ENCODE results near the gene PDLIM1. TPM values are rescaled to one million over a fixed set of nuclear protein-coding genes. Genes with fewer than 3 reads are reported as not detected.

PDLIM1 gene
- total and polyA plus RNA-seq, 10 of the 15 experiments (the other 5 are each of a cell fraction or from before 2014, with no cell fraction given), result 95.7 to 714 (median 309) TPM

DNA sequence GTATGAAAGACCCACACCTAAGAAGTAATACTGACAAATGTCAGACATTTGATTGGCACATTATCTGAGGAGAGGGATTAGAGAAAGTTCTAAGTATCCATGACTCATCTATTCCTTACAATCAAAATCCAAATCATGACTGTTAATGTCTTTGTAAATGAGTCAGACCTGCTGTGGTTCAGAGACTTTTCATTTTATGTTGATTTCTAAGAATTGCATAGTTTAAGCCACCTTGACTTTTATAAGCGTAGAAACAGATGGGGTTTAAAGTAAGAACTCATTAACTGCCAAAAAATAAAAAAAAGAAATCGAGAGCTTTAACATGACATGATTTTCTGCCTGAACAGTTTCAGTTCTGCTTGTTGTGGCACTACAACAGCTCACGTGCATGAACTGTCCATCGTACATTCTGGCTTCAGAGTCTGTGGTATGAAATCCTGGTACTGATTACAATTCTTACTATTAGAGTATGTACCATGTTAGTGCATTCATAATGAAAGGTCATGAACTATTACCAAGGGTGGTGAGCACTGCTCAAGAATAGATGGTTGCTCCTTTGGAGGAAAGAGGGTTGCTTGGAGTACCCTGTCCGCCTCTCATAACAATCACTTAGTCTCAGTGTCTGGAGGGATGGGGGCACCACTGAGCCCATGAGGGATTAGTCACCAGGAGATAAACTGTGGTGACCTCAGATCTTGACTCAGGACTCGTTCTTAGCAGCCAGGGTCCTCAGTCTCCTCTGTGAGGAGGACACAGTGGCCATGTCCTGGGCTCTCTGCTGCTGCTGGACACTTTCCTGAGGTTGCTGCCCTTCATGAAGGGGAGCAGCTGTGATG, 54.5 kb downstream of the PDLIM1 start (continued):
- no peak for TF ChIP-seq MYC (IDR thresholded peaks at IDR 0.05; ENCODE audit: insufficient read depth, insufficient read length, insufficient replicate concordance, low read length, severe bottlenecking)
- TF ChIP-seq, protein P1, sequence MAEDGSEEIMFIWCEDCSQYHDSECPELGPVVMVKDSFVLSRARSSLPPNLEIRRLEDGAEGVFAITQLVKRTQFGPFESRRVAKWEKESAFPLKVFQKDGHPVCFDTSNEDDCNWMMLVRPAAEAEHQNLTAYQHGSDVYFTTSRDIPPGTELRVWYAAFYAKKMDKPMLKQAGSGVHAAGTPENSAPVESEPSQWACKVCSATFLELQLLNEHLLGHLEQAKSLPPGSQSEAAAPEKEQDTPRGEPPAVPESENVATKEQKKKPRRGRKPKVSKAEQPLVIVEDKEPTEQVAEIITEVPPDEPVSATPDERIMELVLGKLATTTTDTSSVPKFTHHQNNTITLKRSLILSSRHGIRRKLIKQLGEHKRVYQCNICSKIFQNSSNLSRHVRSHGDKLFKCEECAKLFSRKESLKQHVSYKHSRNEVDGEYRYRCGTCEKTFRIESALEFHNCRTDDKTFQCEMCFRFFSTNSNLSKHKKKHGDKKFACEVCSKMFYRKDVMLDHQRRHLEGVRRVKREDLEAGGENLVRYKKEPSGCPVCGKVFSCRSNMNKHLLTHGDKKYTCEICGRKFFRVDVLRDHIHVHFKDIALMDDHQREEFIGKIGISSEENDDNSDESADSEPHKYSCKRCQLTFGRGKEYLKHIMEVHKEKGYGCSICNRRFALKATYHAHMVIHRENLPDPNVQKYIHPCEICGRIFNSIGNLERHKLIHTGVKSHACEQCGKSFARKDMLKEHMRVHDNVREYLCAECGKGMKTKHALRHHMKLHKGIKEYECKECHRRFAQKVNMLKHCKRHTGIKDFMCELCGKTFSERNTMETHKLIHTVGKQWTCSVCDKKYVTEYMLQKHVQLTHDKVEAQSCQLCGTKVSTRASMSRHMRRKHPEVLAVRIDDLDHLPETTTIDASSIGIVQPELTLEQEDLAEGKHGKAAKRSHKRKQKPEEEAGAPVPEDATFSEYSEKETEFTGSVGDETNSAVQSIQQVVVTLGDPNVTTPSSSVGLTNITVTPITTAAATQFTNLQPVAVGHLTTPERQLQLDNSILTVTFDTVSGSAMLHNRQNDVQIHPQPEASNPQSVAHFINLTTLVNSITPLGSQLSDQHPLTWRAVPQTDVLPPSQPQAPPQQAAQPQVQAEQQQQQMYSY (CRISPR knock-in tag; IDR thresholded peaks at IDR 0.05), result no peak
- TF ChIP-seq, protein P2, sequence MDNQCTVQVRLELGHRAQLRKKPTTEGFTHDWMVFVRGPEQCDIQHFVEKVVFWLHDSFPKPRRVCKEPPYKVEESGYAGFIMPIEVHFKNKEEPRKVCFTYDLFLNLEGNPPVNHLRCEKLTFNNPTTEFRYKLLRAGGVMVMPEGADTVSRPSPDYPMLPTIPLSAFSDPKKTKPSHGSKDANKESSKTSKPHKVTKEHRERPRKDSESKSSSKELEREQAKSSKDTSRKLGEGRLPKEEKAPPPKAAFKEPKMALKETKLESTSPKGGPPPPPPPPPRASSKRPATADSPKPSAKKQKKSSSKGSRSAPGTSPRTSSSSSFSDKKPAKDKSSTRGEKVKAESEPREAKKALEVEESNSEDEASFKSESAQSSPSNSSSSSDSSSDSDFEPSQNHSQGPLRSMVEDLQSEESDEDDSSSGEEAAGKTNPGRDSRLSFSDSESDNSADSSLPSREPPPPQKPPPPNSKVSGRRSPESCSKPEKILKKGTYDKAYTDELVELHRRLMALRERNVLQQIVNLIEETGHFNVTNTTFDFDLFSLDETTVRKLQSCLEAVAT (IDR thresholded peaks at IDR 0.05), result no peak
- peak; percentile 94 for TF ChIP-seq STAT3 (IDR thresholded peaks at IDR 0.05; ENCODE audit: low read depth, low read length)
- TF ChIP-seq, protein P3, sequence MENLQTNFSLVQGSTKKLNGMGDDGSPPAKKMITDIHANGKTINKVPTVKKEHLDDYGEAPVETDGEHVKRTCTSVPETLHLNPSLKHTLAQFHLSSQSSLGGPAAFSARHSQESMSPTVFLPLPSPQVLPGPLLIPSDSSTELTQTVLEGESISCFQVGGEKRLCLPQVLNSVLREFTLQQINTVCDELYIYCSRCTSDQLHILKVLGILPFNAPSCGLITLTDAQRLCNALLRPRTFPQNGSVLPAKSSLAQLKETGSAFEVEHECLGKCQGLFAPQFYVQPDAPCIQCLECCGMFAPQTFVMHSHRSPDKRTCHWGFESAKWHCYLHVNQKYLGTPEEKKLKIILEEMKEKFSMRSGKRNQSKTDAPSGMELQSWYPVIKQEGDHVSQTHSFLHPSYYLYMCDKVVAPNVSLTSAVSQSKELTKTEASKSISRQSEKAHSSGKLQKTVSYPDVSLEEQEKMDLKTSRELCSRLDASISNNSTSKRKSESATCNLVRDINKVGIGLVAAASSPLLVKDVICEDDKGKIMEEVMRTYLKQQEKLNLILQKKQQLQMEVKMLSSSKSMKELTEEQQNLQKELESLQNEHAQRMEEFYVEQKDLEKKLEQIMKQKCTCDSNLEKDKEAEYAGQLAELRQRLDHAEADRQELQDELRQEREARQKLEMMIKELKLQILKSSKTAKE (IDR thresholded peaks at IDR 0.05; ENCODE audit: low read depth, poor library complexity, severe bottlenecking), result peak; percentile 97
- TF ChIP-seq SMAD5 (IDR thresholded peaks at IDR 0.05; ENCODE audit: low read depth), result no peak
- no peak for TF ChIP-seq RFX5 (IDR thresholded peaks at IDR 0.05; ENCODE audit: low read depth, low read length)
- 0 out of 2 replicates have a peak, but pooled peaks have one; percentile 61 for TF ChIP-seq GABPA (IDR thresholded peaks at IDR 0.05; ENCODE audit: low read depth)
- TF ChIP-seq SIN3A (IDR thresholded peaks at IDR 0.05; ENCODE audit: low read depth, low read length), result no peak
- peak; percentile 98 for TF ChIP-seq IRF4 (IDR thresholded peaks at IDR 0.05; ENCODE audit: low read depth, low read length)
- TF ChIP-seq BACH1 (IDR thresholded peaks at IDR 0.05; ENCODE audit: borderline replicate concordance), result peak; percentile 82; the same call in 1 of the 2 replicates
- TF ChIP-seq RCOR1 (conservative IDR thresholded peaks at IDR 0.05; ENCODE audit: low read depth, low read length), result no peak
- TF ChIP-seq NFIC (IDR thresholded peaks at IDR 0.05; ENCODE audit: low read depth, low read length), result peak; percentile 97
- TF ChIP-seq, protein P4, sequence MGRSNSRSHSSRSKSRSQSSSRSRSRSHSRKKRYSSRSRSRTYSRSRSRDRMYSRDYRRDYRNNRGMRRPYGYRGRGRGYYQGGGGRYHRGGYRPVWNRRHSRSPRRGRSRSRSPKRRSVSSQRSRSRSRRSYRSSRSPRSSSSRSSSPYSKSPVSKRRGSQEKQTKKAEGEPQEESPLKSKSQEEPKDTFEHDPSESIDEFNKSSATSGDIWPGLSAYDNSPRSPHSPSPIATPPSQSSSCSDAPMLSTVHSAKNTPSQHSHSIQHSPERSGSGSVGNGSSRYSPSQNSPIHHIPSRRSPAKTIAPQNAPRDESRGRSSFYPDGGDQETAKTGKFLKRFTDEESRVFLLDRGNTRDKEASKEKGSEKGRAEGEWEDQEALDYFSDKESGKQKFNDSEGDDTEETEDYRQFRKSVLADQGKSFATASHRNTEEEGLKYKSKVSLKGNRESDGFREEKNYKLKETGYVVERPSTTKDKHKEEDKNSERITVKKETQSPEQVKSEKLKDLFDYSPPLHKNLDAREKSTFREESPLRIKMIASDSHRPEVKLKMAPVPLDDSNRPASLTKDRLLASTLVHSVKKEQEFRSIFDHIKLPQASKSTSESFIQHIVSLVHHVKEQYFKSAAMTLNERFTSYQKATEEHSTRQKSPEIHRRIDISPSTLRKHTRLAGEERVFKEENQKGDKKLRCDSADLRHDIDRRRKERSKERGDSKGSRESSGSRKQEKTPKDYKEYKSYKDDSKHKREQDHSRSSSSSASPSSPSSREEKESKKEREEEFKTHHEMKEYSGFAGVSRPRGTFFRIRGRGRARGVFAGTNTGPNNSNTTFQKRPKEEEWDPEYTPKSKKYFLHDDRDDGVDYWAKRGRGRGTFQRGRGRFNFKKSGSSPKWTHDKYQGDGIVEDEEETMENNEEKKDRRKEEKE (IDR thresholded peaks at IDR 0.05), result no peak
- TF ChIP-seq SUZ12 (IDR thresholded peaks at IDR 0.05; ENCODE audit: unreplicated experiment), result no peak
- TF ChIP-seq NR2C2 (IDR thresholded peaks at IDR 0.05; ENCODE audit: borderline replicate concordance, control insufficient read depth, insufficient read length, low read depth), result no peak
- TF ChIP-seq, protein P5, sequence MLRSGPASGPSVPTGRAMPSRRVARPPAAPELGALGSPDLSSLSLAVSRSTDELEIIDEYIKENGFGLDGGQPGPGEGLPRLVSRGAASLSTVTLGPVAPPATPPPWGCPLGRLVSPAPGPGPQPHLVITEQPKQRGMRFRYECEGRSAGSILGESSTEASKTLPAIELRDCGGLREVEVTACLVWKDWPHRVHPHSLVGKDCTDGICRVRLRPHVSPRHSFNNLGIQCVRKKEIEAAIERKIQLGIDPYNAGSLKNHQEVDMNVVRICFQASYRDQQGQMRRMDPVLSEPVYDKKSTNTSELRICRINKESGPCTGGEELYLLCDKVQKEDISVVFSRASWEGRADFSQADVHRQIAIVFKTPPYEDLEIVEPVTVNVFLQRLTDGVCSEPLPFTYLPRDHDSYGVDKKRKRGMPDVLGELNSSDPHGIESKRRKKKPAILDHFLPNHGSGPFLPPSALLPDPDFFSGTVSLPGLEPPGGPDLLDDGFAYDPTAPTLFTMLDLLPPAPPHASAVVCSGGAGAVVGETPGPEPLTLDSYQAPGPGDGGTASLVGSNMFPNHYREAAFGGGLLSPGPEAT (IDR thresholded peaks at IDR 0.05; ENCODE audit: low read depth), result peak; percentile 72

All from GM12878 (cell line).